Stimulated activated CD8-positive, alpha-beta memory T cell treated with anti-CD3 and anti-CD28 coated beads, Interleukin-15, amount 100 ng/mL, for 4 hours (primary cell): ENCODE data around the gene SEPTIN11.

Experiments used
- DNase-seq, 2 donors: peaks; one replicate each; pipeline ENCODE4 v3.0.0-alpha.2; 2020; ENCODE audit warnings: low read depth in 2 of 2

SEPTIN11 gene

DNA sequence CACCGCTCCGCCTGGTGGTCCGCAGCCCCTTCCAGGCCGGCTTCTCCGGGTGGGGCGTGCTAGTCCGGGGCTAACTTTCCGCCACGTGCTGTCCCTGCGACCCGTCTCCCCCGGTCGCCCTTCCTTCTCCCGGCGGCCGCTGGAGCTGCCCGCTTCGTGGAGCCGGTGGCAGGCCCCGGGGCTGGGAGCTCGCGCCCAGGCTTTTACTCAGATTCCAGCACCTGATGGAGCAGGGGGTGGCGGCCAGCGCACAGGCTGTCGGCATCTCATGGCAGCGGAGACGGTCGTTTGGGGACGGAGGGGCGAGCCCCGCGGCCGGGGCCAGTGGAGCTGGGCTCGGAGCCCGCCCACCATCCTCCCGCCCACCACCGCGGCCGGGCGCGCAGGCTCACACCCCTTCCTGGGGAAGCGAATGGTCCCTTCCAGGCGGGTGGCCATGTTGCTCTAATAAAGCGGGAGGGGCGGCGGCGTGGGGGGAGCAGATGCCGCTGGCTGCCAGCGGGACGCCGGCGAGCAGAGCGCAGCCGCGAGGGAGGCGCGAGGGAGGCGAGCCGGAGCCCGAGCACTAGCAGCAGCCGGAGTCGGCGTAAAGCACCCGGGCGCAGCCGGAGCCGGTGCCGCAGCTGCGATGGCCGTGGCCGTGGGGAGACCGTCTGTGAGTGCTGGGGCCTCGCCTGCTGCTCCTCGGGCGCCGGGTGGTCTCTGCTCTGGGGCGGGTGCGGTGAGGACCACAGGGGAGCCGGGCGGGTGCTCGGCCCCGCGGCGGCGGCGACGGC lies at the start of gene SEPTIN11:
Gene SEPTIN11, plus strand, starts transcription at position 477 of the 776 bp plus-strand sequence. Its CDS starts 152 bp downstream, at position 629.
- peak; percentile 70 to 74 for DNase-seq

DNA sequence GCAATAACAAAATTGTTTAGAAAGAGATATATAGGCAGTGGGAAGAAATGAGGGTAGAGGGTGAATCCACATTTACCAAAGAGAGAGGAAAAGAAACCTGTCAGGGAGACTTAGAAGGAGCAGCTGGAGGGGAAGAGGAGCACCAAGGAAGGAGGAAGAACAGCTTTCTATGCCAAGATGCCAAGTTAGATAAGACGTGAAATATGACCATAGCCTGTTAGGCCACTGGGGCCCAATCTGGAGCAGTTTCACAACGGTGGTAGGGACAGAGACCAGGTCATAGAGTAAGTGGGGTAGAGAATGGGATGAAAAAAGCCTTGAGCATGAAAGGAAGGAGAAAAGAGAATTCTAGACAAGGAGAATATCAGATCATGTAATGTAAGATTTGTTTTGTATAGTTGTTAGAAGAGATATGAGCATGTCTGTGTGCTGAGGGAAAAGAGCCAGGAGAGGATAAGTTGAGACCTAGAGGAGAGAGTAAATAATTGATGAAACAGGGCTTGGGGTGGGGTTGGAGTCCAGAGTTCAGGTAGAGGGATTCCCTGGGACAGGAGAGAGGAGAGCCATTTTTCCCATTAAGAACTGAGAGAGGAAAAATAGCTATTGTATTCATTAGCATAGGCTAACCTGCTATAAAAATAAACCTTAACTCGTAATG lies 47.2 kb upstream of the SEPTIN11 start:
- no peak for DNase-seq

GRCh38 chr4:76904646-76905190 lies 44.8 kb upstream of the SEPTIN11 start:
- DNase-seq = no peak

GRCh38 chr4:76905521-76905920 lies 44.0 kb upstream of the SEPTIN11 start:
- no peak for DNase-seq

GRCh38 chr4:76909711-76910110 lies 39.8 kb upstream of the SEPTIN11 start:
- DNase-seq = no peak

DNA sequence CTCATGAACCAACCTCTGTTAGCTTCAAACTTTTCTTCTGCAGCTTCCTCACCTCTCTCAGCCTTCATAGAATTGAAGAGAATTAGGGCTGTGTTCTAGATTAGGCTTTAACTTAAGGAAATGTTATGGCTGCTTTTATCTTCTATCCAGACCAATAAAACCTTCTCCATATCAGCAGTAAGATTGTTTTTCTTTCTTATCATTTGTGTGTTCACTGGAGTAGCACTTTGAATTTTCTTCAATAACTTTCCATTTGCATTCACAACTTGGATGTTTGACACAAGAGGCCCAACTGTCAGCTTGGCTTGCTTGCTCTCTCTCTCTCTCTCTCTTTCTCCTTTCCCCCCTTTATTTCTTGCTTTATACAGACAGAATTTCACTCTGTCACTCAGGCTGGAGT lies 28.8 kb upstream of the SEPTIN11 start:
- no peak for DNase-seq

DNA sequence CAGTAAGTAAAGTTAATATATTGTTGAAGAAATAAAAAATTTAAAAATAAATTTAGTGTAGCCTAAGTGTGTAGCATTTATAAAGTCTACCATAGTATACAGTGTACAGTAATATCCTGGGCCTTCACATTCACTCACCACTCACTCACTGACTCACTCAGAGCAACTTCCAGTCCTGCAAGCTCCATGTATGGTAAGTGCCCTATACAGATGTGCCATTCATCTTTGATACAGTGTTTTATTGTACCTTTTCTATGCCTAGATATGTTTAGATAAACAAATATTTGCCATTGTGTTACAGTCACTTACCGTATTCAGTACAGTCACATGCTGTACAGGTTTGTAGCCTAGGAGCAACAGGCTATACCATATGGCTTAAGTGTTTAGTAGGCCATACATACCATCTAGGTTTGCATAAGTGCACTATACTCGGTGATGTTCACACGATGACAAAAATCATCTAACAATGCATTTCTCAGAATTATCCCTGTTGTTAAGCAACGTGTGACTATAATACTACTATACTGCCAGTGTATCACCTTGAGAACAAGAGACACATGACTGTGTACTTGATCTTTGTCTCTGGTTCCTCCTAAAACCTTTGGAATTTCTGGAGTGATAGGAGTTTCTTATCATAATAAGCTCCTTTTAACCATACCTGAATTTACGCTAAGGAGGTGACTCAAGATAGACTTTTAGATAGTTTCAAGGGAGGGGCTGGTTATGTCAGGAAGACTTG lies 25.8 kb upstream of the SEPTIN11 start:
- DNase-seq = no peak

DNA sequence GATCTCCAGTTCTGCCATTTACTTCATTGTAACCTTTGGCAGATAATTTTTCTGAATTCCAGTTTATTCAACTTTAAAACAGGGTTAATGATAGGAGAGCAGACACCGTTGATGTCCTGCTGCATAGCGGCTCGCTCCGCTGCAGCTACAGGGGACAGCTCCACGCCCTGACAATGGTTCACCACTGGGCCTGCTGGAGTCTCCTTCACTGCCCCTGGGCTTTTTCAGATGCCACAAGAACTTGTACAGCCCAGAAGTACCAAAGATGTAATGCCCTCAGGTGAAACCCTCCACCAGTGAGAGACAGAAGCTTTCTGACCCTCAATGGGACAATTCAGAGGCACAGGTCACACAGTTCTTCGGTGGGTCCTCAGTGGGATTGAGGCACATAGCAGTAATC lies 22.7 kb upstream of the SEPTIN11 start:
- DNase-seq = no peak

DNA sequence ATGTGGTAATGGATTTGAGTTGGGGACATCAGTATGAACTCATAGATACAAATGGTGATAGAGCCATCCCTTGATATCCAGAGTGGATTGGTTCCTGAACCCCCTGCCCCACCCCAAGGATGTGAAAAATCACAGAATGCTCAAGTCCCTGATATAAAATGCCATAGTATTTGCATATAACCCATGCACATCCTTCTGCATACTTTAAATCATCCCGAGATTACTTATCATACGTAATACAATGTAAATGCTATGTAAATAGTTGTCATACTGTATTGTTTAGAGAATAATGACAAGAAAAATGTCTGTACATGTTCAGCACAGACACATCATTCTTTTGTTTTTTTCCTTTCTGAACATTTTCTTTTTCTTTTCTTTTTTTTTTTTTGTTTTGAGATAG lies 18.9 kb upstream of the SEPTIN11 start:
- no peak for DNase-seq

GRCh38 chr4:76931087-76931486 lies 18.5 kb upstream of the SEPTIN11 start:
- DNase-seq = no peak

DNA sequence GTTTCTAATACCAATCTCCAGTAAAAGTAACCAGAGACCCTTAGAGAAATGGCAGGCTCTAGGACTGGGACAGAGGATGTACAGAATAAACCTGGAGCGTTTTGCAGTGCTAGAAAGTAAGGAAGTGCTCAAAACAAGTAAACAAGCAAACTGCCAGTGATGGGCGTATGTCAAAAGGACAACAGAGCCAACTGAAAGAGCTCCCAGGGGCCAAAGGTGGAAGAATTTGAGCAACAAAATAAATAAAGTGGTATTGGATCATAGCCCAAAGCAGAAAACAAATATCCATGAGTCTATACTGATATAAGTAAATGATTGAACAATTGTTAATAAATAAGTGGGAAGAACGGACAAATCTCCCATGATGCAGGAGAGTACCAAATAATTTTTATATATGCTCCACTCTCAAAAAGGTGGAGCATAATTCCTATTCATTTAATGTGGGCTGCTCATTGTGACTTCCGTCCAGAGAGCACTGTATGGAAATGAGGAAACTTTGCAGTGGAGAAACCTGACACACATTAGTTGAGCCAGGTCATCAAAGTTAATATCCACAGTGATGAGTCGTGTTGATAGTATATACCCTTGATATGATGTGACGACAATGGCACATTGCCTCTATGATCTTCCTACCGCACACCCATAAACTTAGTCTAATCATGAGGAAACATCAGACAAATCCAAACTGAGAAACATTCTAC lies 17.8 kb upstream of the SEPTIN11 start:
- no peak for DNase-seq

DNA sequence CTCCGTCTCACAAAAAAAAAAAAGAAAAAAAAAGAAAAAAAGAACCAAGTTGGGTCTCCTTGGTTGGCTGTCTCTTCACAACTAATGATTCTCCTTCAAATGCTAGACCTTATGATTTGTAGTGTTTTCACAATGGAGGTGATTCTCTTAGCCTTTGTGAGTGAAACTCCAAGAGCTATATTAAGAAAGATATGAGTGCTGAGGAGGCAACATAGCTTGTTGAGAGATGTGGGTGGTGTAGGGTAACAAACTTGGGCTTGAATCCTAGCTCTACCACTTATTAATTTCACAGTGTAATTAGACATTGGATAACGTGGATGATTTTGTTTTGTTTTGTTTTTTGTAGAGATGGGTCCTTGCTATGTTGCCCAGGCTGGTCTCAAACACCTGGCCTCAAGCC lies 10.4 kb upstream of the SEPTIN11 start:
- DNase-seq = no peak

DNA sequence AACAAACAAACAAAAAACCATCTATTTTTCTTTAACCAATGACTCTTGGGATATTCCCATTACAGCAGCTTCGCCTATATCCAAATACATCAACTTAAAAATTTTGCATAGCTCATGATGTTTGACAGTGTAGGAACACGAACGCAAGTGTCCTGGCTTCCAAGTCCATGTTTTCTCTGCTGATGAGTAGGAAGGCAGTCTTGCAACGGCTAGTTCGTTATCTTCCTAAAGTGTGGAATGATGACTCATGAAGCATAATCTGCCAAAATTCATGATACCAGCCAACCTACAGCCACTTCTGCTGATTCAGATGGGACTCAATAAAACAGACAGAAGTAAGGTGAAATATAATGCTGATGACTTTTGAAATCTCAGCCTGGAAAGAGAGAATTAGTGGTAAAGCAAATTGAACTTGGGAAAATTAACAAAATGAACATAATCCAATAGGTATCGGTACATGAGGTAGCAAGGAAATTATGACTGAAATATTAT lies 6.4 kb upstream of the SEPTIN11 start:
- DNase-seq = no peak

DNA sequence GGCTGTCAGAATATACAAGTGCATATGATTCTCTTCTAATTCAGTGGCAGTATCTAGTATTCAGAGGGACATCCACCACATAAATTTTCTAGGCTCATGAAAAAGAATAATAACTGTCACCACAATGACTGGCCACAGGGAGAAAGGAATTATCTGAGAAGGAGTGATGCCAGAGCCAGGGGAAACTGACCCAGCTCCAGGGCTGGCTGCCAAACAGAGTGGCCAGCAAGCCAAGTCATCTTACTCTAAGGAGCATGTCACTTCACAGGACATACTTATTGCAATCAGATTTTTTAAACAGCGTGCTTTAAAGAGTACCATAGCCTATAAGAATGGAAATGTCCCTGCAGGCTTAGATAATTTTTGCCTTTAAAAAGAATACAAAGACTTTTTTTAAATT lies 5.8 kb upstream of the SEPTIN11 start:
- DNase-seq = no peak

DNA sequence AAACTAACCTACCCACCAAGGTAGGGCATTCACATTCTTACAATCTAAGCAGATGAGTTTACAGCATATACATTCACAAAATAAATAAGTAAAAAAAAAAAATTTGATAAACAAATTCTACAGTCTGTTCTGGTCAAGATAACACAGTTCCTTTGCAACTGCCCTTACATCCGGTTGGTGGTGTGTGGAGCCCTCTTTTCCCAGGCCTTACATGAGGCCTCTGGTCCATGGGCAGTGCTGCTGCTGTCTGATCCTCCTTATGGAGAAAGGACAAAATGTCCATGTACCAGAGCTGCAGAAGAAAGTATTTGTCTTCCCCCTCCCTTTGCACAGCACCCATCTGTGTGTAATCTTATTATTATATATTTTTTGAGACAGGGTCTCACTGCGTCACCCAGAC lies 2.2 kb upstream of the SEPTIN11 start:
- no peak for DNase-seq

- DNase-seq = peak; percentile 42 to 56
These were observed 893 bp upstream of the SEPTIN11 start for GRCh38 chr4:76948443-76949275.

GRCh38 chr4:76950052-76950955 lies 752 bp downstream of the SEPTIN11 start:
- DNase-seq = peak; percentile 36 to 43

- no peak for DNase-seq
These were observed 1.6 kb downstream of the SEPTIN11 start for GRCh38 chr4:76950956-76951671.

DNA sequence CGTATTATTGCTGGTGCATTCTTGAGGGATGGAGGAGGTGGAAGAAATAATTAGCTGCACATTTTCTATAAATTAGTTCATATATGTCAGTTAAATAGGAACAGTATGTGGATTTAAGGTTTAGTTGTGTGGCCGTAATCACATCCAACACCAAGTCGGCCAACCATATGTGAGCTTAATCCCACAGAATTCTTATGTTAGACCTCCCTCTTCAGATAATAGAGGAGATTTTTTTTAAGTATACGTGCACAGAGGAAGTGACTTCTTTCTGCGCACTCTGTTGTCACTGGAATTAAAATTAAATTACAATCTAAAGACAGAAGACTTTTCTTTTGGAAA lies 2.1 kb downstream of the SEPTIN11 start:
- DNase-seq = no peak
